ENCODE results near the gene NLRC5.
"Not testable (repeated sequence)": the region's sequence is repeated elsewhere in the genome, so short reads cannot be mapped to it uniquely, and the experiment has no call there.

Gene NLRC5

GRCh38 chr16:57000271-57001025 lies 11.1 kb downstream of the NLRC5 start:
- peak; percentile 76 for DNase-seq (ENCODE audit: low spot score)

DNA sequence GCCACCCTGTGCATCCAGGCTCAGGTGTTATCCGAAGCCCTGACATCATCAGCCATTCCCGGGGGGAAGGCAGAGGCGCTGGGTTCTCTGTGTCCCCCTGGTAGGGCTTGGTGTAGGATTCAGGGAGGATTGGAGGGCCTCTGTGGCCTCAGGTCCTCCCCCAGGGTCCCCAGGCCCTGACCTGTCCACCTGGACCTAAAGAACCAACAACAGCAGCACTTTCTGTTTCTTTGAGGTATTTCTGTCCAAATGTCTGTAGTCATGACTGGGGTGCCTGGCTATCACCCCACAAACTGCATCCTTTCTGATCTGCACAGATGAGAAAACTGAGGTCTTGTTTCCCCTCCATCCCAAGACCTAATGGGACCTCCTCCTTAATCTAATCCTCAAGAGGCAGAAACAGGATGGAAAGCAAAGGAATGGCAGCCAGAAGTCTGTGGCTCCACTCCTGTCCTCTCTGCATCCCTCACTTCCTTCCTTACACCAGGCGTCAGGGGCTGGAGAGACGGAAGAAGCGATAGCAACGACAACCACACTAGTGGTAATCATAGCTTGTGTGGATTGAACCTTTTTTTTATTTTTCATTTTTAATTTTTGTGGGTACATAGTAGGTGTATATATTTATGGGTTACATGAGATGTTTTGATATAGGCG lies 11.8 kb downstream of the NLRC5 start:
- no peak for DNase-seq (ENCODE audit: low spot score)

DNA sequence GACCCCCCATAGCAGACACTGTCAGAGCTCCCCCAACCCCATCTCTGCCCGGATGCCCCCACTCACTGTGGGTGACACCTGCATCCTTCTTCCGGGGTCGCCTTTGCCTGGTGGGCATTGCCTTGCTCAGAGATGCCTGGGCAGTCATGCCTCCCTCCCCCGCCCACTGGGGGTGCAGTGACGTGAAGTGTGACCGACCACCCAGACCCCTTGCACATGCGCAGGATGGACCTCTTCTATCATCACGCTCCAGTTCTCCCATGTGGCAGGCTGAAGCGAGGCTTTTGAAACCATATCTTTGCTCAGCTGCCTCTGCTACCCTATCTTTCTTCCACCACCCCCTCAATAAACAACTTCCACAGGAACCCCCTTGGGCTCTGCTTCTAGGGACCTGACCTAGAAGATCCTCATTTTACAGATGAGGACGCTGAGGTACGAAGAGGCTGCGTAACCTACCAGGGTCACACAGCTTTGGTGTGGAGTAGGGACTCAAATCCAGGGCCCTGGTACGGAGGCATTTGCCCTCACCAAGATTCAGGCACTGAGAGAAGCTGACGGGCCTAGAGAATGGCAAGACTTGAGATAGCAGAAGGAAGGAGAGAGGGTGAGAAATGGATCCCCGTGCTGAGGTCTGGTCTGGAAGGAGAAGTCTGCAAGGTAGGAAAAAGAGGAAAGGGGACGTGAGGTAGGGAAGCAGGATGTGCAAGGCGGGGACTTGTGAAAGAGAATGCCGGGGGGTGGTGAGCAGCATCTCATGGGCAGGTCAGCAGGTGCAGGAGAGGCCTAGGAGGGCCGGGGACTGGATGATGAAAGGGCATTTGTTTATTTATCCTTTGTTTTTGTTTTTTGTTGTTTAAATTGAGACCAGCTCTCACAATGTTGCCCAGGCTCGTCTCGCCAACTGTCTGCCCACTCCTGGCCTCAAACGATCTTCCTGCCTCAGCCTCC lies 14.4 kb downstream of the NLRC5 start:
- DNase-seq (ENCODE audit: low spot score) = no peak

GRCh38 chr16:57004387-57005250 lies 15.3 kb downstream of the NLRC5 start:
- DNase-seq (ENCODE audit: low spot score) = no peak

DNA sequence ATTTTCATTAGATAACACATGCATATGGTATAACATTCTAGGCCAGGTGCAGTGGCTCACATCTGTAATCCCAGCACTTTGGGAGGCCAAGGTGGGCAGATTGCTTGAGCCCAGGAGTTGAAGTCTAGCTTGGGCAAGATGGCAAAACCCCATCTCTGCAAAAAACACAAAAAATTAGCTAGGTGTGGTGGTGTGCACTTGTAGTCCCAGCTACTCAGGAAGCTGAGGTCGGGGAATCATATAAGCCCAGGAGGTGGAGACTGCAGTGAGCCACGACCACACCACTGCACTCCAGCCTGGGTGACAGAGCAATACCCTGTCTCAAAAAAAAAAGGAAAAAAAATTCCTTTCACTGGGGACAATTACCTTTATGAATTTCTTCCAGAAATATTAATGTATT lies 16.2 kb downstream of the NLRC5 start:
- DNase-seq (ENCODE audit: low spot score) = not testable (repeated sequence)

GRCh38 chr16:57007050-57007449 lies 17.7 kb downstream of the NLRC5 start:
- no peak for DNase-seq (ENCODE audit: low spot score)

DNA sequence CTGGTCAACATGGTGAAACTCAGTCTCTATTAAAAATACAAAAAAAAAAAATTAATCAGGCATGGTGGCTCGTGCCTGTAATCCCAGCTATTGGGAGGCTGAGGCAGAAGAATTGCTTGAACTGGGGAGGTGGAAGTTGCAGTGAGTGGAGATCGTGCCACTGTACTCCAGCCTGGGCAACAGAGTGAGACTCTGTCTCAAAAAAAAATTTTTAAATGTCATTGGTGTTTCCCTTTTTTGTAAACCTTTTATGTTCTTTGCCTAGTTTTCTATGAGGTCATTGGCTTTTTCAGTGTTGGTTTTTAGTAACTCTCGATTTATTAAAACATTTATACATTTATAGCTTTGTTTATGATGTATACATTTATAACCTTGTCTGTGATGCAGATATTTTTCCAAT lies 18.2 kb downstream of the NLRC5 start:
- DNase-seq (ENCODE audit: low spot score) = no peak

DNA sequence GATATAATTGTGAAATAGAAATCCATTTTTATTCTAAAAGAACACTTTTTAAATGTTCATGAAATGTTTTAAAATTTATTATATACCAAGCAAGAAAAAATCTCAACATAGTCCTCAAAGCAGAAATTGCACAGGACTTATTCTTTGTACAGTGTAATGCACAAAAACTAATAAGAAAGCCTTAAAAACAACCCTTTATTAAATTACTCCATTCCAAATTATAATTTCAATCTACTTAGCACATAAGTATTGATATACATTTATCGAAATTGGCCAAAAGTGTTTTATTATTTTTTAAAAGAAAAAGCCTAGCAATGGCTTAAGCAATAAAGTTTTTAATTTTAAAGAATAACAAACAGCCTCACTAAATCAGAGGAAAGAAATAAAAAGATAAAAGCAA lies 19.1 kb downstream of the NLRC5 start:
- DNase-seq (ENCODE audit: low spot score) = no peak

DNA sequence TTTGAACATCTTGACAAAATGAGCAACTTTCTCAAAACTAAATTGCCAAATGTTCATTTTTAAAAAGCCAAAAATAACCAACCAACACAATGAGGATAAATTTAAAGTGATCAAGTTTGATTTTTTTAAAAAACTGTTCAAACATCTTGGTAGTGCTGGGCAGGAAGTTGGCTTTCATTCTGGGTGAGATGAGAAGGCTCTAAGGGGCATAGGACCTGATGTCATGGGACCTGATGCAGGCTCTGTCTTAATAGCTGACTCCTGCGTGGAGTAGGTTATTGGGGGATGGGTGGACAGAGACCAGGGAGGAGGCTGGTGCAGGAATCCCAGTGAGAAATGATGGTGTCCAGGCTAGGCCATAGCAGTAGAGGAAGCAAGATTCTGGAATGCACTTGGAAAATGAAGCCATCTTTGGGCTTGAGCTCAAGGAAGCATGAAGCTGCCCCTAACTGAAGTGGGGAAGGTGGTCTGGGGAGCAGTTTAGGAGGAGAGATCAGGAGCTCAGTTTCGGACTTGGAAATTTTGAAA lies 20.4 kb downstream of the NLRC5 start:
- DNase-seq (ENCODE audit: low spot score) = no peak

GRCh38 chr16:57012353-57012752 lies 23.0 kb downstream of the NLRC5 start:
- no peak for DNase-seq (ENCODE audit: low spot score)

- peak; percentile 20 for DNase-seq (ENCODE audit: low spot score)
Observed at GRCh38 chr16:57013229-57013628, 23.9 kb downstream of the NLRC5 start.

GRCh38 chr16:57013902-57014301 lies 24.5 kb downstream of the NLRC5 start:
- no peak for DNase-seq (ENCODE audit: low spot score)

- no peak for DNase-seq (ENCODE audit: low spot score)
Observed at GRCh38 chr16:57016301-57016700, 26.9 kb downstream of the NLRC5 start.

DNA sequence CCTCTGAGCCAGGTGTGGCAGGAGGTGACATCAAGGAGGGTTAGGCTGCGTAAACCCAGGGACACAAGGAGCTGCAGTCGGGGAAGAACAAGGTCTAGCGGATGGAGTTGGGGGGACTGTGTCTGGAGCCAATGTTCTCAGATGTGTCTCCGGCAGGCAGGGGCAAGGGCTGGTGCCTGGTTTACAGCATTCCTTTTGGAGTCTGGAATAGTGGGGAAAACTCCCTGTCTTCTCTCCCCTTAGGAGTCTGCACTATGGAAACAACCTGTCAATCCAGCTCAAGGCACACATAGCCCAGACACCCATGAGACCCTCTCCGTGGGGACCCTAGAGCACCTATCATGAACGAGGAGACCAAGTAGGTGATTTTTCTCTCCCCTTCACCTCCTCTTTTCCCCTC lies 27.5 kb downstream of the NLRC5 start:
- DNase-seq (ENCODE audit: low spot score) = no peak

DNA sequence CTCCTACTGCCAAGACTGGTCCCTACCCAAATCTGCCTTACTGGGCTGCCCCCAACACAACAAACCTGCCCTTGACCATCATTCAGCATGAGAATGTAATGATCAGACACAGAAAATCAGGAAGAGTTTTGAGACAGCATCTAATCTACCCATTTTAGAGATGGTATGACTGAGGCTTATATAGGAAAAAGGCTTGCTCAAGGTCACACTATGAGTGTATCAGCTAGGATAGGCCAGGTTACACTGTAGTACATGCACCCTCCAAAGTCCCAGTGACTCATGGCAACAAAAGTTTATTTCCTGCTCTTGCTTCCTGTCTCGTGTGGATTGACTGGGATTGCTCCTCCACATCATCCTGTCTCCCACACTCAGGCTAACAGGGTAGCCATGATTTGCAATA lies 27.9 kb downstream of the NLRC5 start:
- DNase-seq (ENCODE audit: low spot score) = no peak

DNA sequence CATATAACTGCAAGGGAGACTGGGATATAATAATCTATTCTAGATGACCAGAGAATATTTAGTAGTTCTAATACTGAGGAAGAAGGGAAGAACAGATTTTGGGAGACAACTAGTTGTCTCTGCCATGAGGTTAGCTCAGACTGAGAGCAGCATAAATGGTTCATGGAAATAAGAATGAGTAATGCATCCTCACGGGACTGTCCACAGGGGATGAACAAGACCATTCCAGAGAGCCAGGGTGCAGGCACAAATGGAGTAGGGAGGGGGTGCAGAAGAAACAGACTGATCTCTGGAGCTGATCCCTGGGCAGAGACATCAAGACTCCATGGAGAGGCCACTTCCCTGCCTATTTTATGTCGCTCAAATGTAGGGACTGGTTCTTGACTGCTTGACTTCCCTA lies 30.4 kb downstream of the NLRC5 start:
- no peak for DNase-seq (ENCODE audit: low spot score)

GRCh38 chr16:57020651-57021050 lies 31.3 kb downstream of the NLRC5 start:
- DNase-seq (ENCODE audit: low spot score) = no peak

DNA sequence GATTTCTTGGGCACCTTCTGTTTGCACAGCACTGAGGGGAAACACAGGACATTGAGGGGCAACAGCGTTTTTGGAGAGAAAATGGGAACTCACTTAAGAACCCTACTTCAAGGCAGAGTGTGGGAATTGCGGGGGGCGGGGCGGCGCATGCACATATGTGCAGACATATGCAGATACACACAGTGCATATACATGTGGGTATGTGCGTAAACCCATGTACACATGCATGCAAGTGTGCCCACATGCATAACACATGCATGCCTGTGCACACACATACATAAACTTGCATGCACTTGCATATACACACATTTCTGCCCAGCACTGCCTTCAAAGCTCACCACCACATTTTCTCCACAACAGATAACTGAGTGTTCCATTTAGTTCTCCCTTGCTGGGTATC lies 32.4 kb downstream of the NLRC5 start:
- no peak for DNase-seq (ENCODE audit: low spot score)

GRCh38 chr16:57022445-57022844 lies 33.1 kb downstream of the NLRC5 start:
- no peak for DNase-seq (ENCODE audit: low spot score)

DNA sequence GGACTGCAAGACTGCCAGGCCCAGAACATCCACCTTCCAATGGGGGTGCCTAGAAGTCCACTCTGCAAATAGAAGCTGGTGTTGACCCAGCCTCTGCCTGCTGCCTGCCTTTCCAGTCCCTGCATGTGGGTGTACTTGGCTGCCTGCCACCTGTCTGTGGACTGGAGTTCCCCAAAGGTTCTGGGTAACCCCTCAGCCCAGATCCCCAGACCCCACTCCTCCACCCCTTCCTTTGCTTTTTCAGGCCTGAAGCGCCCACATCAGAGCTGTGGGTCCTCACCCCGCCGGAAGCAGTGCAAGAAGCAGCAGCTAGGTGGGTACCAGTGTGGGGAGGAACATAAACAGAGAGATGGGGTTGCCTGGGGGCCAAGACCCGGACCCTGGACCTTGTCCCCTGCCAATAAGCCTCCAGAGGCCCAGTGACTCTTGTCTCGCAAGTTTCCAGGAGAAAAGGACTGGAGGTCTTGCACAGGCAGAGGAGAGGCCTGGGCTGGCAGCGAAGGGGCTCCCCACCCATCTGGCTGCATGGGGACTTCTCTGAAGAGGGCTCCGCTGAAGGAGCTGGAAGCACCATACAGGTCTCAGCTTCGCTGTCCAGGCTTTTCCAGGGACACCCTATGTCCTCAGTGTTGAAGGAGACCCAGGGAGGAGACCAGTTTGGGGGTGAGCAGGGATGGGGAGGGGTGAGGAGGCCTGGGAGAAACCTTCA lies 34.3 kb downstream of the NLRC5 start:
- no peak for DNase-seq (ENCODE audit: low spot score)
